HG03159 (cell line): Measurements from ENCODE around the gene PPP1R14B.

Experiments
- ATAC-seq: cut with Tn5 transposase; IDR thresholded peaks from one replicate; pipeline ENCODE4 v1.9.1; 2021; ENCODE audit warnings: mild to moderate bottlenecking, moderate library complexity; ENCODE audit not compliant: unreplicated experiment

Gene PPP1R14B

DNA sequence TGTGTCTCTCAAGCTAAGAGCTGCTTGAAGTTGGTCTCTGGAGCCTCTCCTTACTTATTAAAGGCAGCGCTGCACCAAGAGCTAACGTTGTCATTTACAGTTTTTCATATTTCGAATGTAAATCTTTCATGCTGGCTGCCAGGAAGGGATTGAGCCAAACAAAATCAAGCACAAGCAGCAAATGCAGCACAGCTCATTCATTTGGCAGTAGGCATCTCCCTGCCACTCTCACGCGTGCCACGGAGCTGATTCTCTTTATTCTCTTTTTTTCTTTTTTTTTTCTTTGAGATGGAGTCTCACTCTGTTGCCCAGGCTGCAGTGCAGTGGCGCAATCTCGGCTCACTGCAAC, 13.8 kb downstream of the PPP1R14B start:
- no peak for ATAC-seq

DNA sequence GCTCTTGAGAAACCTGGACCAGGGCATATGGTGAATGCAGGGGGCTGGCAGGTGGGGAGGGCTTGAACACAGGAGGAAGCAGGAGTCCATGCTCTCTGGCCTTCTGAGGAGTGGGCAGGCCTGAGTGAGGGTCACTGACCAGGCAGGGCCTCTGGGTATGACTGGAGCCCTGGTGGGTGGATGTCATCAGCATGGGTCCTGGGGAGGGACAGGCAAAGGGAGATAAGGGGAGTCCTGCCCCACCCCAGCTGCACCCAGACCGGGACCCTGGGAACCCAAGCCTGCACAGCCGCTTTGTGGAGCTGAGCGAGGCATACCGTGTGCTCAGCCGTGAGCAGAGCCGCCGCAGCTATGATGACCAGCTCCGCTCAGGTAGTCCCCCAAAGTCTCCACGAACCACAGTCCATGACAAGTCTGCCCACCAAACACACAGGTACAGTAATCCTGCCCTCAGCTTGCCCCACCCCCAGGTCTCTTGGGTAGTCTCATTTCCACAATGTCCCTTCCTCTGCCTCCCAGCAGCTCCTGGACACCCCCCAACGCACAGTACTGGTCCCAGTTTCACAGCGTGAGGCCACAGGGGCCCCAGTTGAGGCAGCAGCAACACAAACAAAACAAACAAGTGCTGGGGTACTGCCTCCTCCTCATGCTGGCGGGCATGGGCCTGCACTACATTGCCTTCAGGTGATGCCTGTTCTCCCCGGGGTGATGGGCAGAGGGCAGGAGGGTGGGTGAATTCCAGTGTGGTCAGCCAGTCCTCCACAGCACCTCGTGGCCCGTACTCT, 14.4 kb downstream of the PPP1R14B start:
- no peak for ATAC-seq

DNA sequence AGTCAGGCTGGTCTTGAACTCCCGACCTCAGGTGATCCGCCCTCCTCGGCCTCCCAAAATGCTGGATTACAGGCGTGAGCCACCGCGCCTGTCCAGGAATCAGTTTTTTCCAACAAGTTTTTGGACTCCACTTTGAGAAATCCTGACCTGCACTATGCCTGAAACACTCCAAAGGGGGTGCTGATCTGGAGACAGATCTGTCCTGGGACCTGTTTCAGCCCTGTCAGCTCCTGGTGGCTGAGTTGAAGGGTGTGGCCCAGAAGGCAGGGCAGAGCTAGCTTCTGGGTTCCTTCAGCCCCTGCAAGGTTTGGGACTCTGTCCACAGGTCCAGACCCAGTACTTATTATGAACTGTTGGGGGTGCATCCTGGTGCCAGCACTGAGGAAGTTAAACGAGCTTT, 15.2 kb downstream of the PPP1R14B start:
- no peak for ATAC-seq

DNA sequence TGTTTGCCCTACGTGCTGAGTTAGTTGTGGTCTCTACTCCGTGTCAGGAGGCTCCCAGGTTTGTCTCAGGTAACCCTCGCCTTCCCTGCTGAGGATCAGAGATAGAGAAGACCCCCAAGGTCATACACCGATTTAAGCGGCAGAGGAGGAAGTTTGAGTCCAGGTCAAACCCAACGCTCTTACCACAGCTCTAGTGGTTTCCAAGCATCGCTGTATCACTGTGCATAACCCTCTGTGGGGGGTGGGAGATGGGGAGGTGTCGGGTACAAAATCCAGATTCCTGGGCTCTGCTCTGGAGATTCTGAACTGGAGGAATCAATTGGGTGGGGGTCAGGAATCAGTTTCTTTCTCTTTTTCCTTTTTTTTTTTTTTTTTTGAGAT, 15.8 kb downstream of the PPP1R14B start:
- ATAC-seq: no peak

DNA sequence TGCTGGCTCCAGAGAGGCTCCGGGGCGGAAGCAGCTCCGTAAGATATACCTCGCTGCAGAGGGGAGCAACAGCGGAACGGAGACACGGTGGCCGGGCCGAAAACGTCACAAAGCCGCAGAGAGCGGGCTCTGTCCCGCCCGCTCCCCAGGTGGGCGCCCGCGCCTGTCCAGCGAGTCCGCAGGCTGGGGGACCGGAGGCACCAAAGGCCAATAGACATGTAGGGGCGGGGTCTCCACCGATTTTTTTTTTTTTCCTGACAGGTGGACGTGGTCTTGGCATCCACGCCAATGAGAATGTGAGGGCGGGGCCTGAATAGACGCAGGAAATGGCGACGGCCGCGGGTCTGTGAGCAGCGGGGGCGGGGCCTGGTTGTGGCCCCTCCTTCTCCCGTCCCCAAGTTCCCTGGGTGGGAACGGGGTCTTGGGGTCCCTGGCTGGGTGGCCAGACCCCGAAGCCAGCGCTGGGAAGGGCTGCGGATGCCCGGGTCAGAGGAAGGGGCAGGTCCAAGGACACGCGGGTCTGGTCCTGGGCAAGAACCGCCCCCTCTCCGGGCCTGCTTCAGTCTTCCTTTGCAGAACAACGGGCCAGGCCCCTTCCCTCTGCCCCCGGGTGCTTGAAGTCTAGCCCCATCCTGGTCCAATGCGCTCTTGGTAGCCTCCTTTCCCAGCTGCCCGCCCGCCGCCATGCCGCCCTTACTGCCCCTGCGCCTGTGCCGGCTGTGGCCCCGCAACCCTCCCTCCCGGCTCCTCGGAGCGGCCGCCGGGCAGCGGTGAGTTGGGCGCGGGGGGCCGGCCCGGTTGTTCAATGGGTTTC, 16.4 kb downstream of the PPP1R14B start, which contains the start of gene DNAJC4:
Gene DNAJC4 (plus strand): TSS at position 378 of the 814 bp plus-strand sequence. CDS start 307 bp downstream, at position 685.
- peak; percentile 33 for ATAC-seq

DNA sequence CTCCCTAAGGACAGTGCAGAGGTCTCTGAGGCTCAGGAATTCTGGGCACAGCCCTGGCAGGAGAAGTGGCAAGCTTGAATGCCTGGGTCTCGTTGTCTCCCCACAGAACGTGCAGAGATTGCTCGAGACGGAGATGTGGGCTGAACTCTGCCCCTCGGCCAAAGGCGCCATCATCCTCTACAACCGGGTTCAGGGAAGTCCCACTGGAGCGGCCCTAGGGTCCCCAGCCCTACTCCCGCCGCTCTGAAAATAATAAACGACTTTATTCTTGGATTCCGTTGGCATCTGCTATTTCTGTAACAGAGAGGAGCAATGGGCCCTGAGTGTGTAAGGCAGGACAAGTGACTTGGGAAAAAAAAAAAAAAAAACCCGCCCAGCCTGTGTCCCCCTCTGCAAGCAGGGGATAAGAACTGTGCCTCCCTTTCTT, 17.0 kb downstream of the PPP1R14B start:
- ATAC-seq: no peak

DNA sequence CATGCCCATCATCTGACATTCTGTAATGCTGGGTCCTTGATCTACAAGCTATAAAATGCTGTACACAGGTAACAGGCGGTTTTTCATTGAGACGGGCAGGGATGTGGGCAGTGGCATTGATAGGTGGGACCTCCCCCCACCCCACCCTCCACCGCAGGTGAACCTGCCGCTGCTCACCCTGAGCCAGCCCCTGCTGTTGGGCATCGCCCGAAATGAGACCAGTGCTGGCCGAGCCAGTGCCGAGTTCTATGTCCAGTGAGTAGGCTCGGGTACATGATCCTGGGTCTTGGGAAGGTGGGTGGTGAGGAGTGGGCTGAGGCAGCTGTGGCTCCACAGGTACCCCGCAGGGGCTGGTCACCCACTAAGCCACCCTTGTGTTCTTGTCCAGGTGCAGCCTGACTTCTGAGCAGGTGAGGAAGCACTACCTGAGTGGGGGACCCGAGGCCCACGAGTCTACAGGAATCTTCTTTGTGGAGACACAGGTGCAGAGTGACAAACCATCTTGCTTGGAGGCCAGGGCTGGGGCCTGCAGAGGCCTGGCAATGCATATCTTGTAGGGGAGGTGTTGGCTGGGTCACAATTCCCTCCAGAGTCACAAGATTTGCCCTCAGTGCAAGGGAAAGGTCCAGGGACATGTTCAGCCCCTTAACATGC, 17.5 kb downstream of the PPP1R14B start:
- no peak for ATAC-seq

DNA sequence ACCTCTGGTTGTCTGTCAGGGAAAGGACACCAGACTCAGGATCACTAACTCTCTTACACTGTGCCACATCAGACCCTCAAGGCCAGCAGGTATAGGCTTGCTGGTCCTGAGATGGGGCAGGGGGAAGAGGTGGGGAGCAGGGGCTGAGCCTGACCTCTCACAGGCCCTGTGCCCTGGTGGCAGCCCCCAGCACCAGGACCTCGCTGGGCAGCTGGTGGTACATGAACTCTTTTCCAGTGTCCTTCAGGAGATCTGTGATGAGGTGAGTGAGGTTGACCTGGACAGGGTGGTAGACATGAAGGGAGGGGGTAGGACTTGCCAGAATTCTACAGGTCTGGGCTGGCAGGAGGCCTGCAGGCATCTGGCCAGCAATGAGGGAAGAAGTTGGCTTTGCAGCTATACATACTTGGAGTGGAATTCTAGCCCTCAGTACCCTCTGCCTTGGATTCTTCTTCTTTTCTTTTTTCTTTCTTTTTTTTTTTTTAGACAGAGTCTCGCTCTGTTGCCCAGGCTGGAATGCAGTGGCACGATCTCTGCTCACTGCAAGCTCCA, 19.3 kb downstream of the PPP1R14B start:
- no peak for ATAC-seq

DNA sequence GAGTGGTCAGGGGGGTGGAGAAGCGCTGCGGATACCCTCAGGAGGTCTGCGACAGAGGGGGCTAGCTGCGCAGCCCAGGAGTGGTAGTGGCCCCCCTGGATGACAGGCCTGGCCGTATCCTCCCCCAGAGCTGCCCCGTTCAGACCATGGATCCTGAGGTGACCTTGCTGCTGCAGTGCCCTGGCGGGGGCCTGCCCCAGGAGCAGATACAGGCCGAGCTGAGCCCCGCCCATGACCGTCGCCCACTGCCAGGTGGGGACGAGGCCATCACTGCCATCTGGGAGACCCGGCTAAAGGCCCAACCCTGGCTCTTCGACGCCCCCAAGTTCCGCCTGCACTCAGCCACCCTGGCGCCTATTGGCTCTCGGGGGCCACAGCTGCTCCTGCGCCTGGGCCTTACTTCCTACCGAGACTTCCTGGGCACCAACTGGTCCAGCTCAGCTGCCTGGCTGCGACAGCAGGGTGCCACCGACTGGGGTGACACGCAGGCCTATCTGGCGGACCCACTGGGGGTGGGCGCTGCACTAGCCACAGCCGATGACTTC, 20.2 kb downstream of the PPP1R14B start:
- peak; percentile 29 for ATAC-seq

DNA sequence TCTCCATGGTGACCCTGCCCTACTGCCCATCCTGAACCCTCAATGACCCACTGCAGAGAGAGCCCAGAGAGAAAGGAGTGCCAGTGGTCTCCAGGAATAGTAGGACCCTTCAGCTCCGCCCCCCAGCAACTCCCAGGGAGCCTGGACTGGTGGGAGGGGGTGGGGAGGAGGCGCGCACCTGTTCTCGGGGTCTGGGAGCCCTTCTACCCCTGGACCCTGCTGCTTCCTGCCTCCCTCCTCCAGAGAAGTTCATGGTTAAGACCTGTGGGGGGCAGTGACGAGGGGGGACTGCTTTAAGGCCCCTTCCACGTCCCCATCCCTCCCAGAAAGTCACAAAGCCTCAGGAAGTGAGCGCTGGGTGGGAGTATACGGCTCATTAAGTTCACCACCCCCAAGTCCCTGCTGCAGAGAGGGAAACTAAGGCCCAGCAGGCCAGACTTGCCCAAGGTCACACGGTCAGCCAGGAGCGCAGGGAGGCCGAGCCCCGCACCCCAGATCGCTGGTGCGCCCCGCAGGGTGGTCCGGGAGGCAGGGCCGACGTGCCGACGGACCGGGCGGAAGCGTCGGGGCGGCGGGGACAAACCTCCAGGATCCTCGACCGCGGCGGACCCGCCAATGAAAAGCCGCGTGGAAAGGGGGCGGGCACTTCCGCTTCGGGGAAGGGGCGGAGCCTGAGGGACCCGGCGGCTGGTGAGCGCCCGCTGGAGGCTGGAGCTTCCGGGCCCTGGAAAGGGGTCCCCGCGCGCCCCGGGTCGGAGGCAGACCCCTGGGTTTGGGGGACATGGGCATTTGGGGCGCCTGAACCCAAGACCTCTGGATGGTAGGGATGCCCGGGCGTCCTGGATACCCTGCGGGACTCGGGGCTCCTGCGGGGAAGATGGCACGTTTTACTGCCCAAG, 20.9 kb downstream of the PPP1R14B start, which contains the start of the genes NUDT22 and TRPT1:
Gene NUDT22 (plus strand): TSS at position 667 of the 899 bp plus-strand sequence. CDS start 379 bp downstream, outside the sequence.
Gene TRPT1 (minus strand): TSS at position 579 of the 899 bp plus-strand sequence. CDS start 326 bp downstream, at position 253.
- ATAC-seq: peak; percentile 51

DNA sequence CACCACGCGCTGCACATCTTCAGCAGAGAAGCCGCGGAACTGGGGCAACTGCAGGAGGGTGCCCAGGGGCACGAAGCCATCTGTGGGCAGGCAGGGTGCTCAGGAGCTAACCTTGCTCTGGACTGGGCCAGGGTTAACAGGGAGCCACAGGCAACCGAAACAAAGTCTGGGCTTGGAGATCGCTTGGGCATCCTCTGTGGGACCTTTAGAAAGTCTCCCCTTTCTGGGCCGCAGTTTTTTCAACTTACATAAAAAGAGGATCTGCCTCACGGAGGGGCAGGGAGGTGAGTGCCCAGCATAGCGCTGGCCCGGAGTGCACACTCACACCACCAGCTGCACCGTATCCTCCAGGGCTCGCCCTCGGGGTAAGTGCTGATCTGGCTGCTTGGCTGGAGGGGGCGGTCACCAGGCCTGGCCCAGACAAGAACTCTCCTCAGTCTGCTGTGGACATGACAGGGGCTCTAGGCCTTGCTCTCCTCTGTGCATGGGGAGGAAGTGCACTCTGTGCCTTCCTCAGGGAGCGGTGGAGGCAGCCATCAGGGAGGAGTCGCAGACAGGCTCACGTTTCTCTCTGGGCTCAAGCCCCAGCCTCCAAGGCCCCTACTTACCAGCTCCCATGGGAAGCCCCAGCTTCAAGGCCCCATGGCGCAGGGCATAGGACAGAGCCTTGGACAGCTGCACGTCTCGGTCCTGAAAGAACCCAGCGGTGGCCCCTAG, 21.7 kb downstream of the PPP1R14B start:
- no peak for ATAC-seq

DNA sequence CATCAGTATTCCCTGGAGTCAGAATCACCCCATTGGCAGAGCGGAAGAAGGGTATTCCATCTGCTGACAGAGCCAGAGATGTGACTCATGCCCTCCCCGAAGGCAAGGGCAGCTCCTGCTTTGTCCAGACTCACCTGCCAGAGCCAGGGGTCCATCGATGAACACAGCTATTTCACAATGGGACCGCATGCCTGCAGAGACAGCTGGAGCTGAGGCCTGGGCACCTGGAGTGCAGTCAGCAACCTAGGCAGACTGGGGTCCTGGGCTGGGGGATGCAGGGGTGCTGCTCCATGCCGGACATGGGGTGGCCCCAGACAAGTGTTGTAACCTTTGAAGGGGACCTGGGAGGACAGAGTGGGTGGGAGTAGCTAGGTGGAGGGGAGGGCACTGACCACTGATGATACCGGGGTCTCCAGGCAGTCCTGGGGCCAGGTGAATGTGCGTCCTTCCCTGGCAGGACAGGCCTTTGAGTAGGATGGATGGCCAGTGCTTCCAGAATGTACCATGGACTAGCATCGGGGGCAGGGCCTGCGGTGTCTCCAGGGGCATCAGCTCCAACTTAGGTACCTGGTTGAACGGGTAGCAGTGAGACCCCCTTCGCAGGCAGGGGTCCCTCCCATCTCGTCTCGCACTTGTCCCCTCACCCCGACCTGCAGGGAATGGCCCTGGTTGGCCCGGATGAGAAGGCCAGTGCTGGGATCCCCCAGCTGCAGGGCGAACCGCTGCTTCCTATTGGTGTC, 22.4 kb downstream of the PPP1R14B start:
- no peak for ATAC-seq

DNA sequence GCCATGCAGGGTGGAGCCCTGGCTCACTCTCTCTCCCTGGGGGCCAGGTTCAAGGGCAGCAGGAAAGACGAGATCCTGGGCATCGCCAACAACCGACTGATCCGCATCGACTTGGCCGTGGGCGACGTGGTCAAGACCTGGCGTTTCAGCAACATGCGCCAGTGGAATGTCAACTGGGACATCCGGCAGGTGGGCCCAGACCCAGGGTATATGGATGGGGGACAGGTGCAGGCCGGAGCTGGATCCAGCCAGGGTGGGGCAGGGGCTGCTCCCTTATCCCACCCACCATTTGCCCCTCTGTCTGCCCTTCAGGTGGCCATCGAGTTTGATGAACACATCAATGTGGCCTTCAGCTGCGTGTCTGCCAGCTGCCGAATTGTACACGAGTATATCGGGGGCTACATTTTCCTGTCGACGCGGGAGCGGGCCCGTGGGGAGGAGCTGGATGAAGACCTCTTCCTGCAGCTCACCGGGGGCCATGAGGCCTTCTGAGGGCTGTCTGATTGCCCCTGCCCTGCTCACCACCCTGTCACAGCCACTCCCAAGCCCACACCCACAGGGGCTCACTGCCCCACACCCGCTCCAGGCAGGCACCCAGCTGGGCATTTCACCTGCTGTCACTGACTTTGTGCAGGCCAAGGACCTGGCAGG, 23.6 kb downstream of the PPP1R14B start:
- no peak for ATAC-seq

DNA sequence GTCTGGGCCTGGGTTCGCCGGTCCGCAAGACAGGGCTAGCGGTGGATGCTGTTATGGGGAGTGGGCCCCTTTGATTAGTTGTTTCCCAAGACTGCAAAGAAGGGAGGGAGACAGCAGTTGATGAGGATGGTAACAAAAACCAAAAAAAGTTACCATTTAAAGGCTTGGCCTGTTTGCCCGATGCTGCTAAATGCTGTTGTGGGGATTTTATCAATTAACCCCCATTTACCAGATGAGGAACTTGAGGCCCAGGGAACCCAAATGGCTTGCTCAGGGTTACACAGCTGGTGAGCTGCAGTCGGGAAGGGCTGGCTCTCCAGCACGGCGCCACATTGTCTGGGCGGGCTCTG, 24.1 kb downstream of the PPP1R14B start:
- no peak for ATAC-seq

DNA sequence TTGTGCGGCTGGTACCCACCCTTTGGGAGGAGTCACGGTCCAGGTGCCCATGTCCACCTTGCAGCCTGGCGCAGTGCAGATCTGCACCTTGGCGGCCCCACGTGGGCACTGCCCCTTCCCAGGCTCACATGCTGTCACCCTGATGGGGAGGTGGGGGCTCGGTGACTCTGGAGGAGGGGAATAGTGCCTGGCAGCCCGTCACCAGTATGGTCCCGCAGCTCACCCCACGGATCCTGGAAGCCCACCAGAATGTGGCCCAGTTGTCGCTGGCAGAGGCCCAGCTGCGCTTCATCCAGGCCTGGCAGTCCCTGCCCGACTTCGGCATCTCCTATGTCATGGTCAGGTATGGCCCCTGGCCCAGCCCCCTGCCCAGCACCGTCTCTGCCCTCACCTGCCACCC, 25.9 kb downstream of the PPP1R14B start:
- ATAC-seq: no peak

DNA sequence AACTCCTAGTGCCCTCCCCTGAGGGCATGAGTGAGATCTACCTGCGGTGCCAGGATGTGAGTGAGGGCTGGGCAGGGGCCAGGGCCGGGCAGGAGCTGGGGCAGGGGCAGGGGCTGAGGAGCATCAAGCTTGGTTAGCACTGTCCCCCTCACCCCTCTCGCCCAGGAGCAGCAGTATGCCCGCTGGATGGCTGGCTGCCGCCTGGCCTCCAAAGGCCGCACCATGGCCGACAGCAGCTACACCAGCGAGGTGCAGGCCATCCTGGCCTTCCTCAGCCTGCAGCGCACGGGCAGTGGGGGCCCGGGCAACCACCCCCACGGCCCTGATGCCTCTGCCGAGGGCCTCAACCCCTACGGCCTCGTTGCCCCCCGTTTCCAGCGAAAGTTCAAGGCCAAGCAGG, 26.5 kb downstream of the PPP1R14B start:
- ATAC-seq: no peak

DNA sequence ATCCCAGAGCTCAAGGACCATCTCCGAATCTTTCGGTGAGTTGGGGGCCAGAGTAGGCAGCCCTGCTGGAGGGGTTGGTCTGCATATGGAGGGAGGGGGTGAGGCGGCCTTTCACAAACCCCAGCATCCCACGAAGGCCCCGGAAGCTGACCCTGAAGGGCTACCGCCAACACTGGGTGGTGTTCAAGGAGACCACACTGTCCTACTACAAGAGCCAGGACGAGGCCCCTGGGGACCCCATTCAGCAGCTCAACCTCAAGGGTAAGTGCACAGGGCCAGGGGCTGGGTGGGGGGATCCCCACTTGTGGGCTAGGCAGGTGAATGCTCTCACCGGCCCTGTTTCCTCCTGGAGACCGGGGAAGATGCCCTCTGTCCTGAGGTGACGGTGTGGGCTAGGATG, 27.0 kb downstream of the PPP1R14B start:
- no peak for ATAC-seq

DNA sequence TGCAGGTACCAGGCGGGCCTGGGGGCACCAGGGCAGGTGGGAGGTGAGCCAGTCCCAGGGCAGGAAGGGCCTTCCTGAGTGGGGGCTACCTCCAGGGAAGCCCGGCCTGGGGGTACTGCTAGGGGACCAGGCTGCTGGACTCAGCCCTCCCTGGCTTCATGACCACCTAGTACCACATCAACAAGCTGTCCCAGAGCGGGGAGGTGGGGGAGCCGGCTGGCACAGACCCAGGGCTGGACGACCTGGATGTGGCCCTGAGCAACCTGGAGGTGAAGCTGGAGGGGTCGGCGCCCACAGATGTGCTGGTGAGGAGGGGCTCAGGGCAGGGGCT, 27.4 kb downstream of the PPP1R14B start:
- ATAC-seq: no peak
